BJ (cell line): Measurements from ENCODE around the gene MTG2. TPM values are rescaled to one million over a fixed set of nuclear protein-coding genes. Genes with fewer than 3 reads are reported as not detected.

Source experiments
- CTCF ChIA-PET: fragments of 350-600 bp; formaldehyde crosslinking; extraction: SDS; loops from one replicate; lab custom pipeline; 2021; ENCODE audit warnings: antibody characterized with exemption, inconsistent platforms; lab: Yijun Ruan, JAX
- POLR2A ChIA-PET: fragments of 300-600 bp; sonication (Branson Sonifier 250); formaldehyde crosslinking; extraction: SDS; loops from one replicate; lab custom pipeline; 2021; ENCODE audit warnings: antibody characterized with exemption; lab: Charles Lee
- DNase-seq: peaks from one replicate; pipeline ENCODE4 v3.0.0-alpha.2; 2011; ENCODE audit warnings: low read depth
- H3K27me3 ChIP-seq: 2 replicates; pipeline ENCODE4 v1.6.0; 2011; ENCODE audit warnings: low read length; ENCODE audit not compliant: control insufficient read depth, insufficient read depth
- H3K36me3 ChIP-seq: 2 replicates; pipeline ENCODE4 v1.5.1; 2011; ENCODE audit warnings: low read length; ENCODE audit not compliant: control insufficient read depth, insufficient read depth
- H3K4me3 ChIP-seq: 2 replicates; pipeline ENCODE4 v1.5.1; 2011; ENCODE audit warnings: low read depth, mild to moderate bottlenecking, control low read depth, low read length
- CTCF ChIP-seq: IDR thresholded peaks from 2 replicates; pipeline ENCODE4 v1.5.1; 2011; ENCODE audit warnings: low read depth, mild to moderate bottlenecking, control low read depth, inconsistent platforms, low read length, moderate library complexity; ENCODE audit not compliant: insufficient read depth
- polyA plus RNA-seq: library from polyadenylated mRNA; depleted of rRNA; stranded (reverse); fragments of >200 nt; gene quantifications from 2 replicates; pipeline ENCODE4 v1.2.3, GENCODE V29; 2011

Gene MTG2
- polyA plus RNA-seq, 1 experiment = 19.3 TPM

GRCh38 chr20:62220666-62221568, 38.1 kb downstream of the MTG2 start:
- no peak for TF ChIP-seq CTCF
- H3K36me3 ChIP-seq = no peaks in the 10 kb centered on the region
- CTCF ChIA-PET = no interaction called here
- H3K4me3 ChIP-seq = no peak overlapping the region
- H3K27me3 ChIP-seq = peaks cover 40% of the 10 kb centered on the region
- POLR2A ChIA-PET = no interaction called here
- DNase-seq = no peak

- DNase-seq = no peak
- ChIA-PET POLR2A (no interaction called here), CTCF (no interaction called here)
- Histone ChIP-seq H3K27me3 (peaks cover 45% of the 10 kb centered on the region), H3K4me3 (no peak overlapping the region), H3K36me3 (no peaks in the 10 kb centered on the region)
- TF ChIP-seq CTCF = no peak
These were observed 39.5 kb downstream of the MTG2 start for GRCh38 chr20:62222266-62222850.

GRCh38 chr20:62222972-62223371, 40.1 kb downstream of the MTG2 start:
- TF ChIP-seq CTCF = no peak
- no peaks in the 10 kb centered on the region for H3K36me3 ChIP-seq
- ChIA-PET POLR2A (no interaction called here), CTCF (no interaction called here)
- no peak for DNase-seq
- H3K4me3 ChIP-seq = no peak overlapping the region
- peaks cover 42% of the 10 kb centered on the region for H3K27me3 ChIP-seq

- POLR2A ChIA-PET = no interaction called here
- TF ChIP-seq CTCF = no peak
- CTCF ChIA-PET = no interaction called here
- no peaks in the 10 kb centered on the region for H3K36me3 ChIP-seq
- no peak for DNase-seq
- no peak overlapping the region for H3K4me3 ChIP-seq
- H3K27me3 ChIP-seq = peaks cover 36% of the 10 kb centered on the region
These were observed 40.7 kb downstream of the MTG2 start for GRCh38 chr20:62223571-62223970.

- Histone ChIP-seq H3K36me3 (no peaks in the 10 kb centered on the region), H3K4me3 (no peak overlapping the region), H3K27me3 (peaks cover 32% of the 10 kb centered on the region)
- no peak for DNase-seq
- TF ChIP-seq CTCF = no peak
- ChIA-PET POLR2A (no interaction called here), CTCF (no interaction called here)
These were observed 41.5 kb downstream of the MTG2 start for GRCh38 chr20:62224113-62224855.
